TTC549 (cell line): ENCODE measurements around the gene KCTD1.
"Not testable (repeated sequence)": the region's sequence is repeated elsewhere in the genome, so short reads cannot be mapped to it uniquely, and the experiment has no call there.

Source experiments
- FAIRE-seq: peaks from 2 replicates; lab custom pipeline; 2012; peaks lifted over from hg19 to GRCh38; lab: Jason Lieb, UNC

The KCTD1 gene

GRCh38 chr18:26457611-26458353, 90.6 kb downstream of the KCTD1 start:
- FAIRE-seq = no peak

GRCh38 chr18:26457195-26457594, 91.2 kb downstream of the KCTD1 start:
- FAIRE-seq = no peak

GRCh38 chr18:26456070-26456491, 92.3 kb downstream of the KCTD1 start:
- FAIRE-seq = no peak

- no peak for FAIRE-seq
These were observed 92.7 kb downstream of the KCTD1 start for GRCh38 chr18:26455639-26456038.

- FAIRE-seq = no peak
These were observed 93.7 kb downstream of the KCTD1 start for GRCh38 chr18:26454616-26455015.

- FAIRE-seq = no peak
These were observed 94.2 kb downstream of the KCTD1 start for GRCh38 chr18:26454192-26454591.

DNA sequence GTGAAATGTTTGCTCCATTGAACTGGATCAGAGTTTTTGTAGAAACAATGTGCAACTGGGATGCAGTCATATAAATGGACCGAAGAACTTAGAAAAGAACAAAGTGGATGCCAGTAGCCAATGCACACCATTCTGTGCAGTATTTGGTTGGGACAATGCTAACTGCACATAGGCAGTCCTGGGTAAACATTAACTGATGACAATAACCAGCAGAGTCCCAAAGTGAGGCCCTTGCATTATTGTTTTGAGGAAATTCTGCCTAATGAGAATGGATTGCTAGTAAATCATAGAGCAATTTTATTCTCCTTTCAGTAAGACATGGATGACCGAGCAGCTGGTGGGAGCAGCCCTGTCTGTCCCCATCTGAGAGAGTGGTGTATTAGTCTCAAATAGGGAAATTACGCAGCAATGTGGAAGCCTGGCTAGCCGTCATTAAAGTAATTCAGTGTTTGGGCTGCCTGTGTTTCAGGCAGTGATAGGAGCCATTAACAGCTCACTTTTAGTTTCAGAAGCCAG, 94.9 kb downstream of the KCTD1 start:
- FAIRE-seq = no peak

DNA sequence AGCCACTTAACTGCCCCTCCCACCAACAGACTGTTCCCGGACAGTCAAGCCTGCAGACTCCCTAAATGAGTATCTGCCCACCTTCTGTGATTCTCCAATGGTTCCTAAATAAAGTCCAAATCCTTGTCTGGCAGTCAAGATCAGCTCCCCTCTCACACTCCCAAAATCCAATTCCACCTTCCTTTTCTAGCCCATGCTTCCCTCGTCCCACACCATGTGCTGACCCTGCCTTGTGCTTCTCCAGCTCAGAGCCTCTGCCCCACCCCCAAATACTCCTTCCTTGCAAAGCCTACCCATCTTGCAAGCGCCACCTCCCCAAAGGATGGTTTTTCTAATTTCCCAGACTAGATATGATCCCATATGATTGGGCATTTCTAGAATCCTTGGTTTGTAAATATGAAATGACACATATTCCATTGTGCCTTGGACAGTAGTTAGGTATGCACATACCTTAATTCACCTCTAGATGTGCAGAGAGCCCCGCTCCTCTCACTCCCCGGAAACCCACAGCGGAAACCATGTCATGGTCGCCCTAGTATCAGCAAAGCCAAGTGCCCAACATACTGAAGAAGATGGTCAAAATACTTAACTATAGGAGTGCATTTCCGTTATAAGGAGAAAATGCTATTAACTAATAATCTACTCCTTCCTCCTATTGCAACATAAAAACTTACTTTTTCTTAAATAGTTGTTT, 97.2 kb downstream of the KCTD1 start:
- FAIRE-seq = no peak

GRCh38 chr18:26448714-26449159, 99.6 kb downstream of the KCTD1 start:
- FAIRE-seq = no peak

DNA sequence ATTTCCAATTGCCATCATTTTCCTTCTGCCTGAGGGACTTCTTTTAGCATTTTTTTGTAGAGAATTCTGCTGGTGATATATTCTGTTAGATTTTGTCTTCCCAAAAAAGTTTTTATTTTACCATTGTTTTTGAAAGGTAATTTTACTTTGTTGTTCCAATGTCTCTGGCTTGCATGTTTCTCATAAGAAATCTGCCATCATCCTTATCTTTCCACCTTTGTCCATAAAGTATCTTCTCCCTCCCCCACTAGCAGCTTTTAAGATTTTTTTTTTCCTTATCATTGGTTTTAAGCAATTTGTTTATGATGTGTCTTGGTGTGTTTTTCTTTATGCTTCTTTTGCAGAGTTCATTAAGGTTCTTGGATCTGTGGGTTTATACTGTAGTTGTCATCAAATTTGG, 104.5 kb downstream of the KCTD1 start:
- no peak for FAIRE-seq

DNA sequence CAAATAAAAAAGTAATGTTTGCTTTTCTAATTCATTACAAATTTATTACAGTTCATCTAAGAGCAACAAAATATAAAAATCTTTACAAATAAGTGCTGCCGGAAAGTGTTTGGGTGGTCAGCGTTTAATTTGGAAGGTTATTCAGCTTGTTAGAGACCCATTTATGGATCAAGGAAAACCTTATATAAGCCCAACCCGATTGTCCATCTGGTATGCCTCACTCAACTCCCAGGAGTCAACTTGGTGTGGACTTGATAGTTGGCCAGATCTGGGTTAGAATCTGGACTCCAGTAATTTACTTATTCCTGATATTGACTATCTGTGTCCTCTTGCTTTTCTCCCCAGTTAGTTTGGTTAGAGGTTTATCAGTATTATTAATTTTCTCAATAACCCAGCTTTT, 106.2 kb downstream of the KCTD1 start:
- FAIRE-seq = no peak

DNA sequence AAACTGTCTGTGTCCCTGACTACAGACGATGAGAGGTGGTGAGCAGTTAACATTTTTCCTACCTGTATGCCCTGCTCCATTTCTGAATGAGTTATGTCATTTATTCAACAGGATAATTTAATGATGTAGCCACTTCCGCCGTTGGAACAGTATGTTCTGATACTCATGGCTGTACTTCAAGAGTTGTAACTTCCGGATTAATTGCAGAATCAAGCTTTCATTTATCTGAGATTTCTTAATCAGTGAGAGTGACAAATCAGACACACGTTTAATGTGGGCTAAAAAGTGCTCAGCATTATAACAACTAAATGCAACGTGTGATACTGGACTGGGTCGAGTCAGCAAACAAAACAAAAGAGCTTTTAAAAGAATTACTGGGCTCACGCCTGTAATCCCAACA, 107.7 kb downstream of the KCTD1 start:
- FAIRE-seq = no peak

GRCh38 chr18:26439537-26439936, 108.8 kb downstream of the KCTD1 start:
- FAIRE-seq = no peak

GRCh38 chr18:26438980-26439379, 109.4 kb downstream of the KCTD1 start:
- FAIRE-seq = no peak

- not testable (repeated sequence) for FAIRE-seq
These were observed 110.7 kb downstream of the KCTD1 start for GRCh38 chr18:26437634-26438033.

- FAIRE-seq = no peak
These were observed 111.9 kb downstream of the KCTD1 start for GRCh38 chr18:26436176-26437051.

DNA sequence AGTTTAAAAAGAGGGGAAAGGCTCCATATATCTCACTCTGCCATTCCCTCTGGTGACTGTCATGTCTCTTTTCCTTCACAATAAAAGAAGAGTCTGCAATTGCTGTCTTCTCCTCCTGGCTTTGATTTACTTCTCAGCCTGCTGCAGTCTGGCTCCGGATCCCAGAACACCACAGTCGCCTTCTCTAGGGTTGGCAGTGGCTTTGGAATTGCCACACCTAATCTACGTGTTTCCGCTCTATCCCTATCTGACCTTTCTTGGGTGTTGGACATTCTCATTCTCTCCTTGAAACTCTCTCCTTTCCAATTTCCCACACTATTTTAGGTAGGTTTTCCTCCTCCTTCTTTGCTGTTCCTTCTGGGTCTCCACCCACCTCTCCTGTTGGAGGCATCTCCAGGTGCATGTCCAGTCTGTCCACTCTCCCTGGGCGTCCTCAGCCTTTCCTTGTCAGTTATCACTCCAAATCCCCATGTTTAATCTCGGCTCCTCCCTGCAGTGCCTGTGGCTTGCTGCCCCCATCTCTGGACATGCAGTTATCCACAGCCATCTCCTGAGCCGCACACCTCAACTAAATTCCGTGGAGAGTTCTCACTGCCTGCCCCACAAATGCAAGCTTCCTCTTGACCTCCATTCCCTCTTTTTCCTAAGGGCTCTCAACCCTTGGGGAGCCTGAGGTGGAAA, 112.8 kb downstream of the KCTD1 start:
- no peak for FAIRE-seq

DNA sequence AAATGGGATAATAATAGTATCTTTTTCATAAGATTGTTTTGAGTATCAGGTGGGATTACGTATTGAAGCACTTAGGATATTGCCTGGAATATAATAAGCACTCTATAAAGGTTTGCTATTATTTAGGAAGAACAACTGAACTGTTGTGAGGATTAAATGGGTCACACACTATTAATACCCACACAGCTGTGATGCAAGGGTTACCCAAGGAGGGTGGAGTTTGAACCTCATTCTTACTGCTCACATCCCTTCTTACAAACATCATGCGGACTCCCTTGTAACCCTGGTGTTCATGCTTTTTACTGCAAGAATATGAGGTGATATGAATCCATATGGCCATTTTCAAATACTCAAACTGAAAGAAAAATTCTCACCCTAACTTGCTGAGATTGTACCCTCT, 113.5 kb downstream of the KCTD1 start:
- no peak for FAIRE-seq

- no peak for FAIRE-seq
These were observed 115.5 kb downstream of the KCTD1 start for GRCh38 chr18:26432651-26433424.

- FAIRE-seq = no peak
These were observed 118.7 kb downstream of the KCTD1 start for GRCh38 chr18:26429535-26430226.

- no peak for FAIRE-seq
These were observed 123.2 kb downstream of the KCTD1 start for GRCh38 chr18:26425148-26425531.
